Gastrocnemius medialis (tissue), 4 donors: ENCODE measurements around the gene TMEM266.

Experiments used
- POLR2A ChIP-seq, 2 donors: fragments of 450-650 bp; IDR thresholded peaks; one replicate each; pipeline ENCODE4 v1.6.1; 2017; ENCODE audit warnings: antibody characterized with exemption in 2 of 2, mild to moderate bottlenecking in 2 of 2, moderate library complexity in 2 of 2
- TF ChIP-seq, protein P1 (sequence below), 5 experiments: fragments of 450-650 bp in 3 of 5; fragments of 200-600 bp in 2 of 5; sonication (generic) in 2 of 5; IDR thresholded peaks in 4 of 5; conservative IDR thresholded peaks in 1 of 5; 1 replicate in 4 of 5; 2 replicates in 1 of 5; pipeline ENCODE4 v1.5.1; 2016 to 2019; ENCODE audit warnings: antibody characterized with exemption in 5 of 5, mild to moderate bottlenecking in 3 of 5, moderate library complexity in 3 of 5

DNA sequence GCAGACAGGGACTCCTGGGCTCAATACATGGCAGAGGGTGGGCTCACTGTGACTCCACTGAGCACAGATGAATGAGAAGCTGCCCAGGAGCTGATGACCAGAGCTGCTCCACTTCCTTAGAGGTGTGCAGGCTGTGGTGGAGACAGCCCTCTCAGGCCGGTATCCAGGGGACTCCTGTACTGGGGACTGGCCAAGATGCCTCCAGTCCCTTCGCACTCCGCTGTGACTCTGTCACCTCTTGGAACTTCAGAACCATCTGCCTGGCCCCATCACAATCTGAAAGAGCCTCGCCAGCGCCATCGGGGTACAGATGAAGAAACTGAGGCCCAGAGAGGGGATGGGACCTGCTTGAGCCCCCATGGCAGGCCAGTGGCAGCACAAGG, 140.3 kb downstream of the TMEM266 start:
- TF ChIP-seq, protein P1, sequence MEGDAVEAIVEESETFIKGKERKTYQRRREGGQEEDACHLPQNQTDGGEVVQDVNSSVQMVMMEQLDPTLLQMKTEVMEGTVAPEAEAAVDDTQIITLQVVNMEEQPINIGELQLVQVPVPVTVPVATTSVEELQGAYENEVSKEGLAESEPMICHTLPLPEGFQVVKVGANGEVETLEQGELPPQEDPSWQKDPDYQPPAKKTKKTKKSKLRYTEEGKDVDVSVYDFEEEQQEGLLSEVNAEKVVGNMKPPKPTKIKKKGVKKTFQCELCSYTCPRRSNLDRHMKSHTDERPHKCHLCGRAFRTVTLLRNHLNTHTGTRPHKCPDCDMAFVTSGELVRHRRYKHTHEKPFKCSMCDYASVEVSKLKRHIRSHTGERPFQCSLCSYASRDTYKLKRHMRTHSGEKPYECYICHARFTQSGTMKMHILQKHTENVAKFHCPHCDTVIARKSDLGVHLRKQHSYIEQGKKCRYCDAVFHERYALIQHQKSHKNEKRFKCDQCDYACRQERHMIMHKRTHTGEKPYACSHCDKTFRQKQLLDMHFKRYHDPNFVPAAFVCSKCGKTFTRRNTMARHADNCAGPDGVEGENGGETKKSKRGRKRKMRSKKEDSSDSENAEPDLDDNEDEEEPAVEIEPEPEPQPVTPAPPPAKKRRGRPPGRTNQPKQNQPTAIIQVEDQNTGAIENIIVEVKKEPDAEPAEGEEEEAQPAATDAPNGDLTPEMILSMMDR (IDR thresholded peaks at IDR 0.05 in 4 of 5, conservative IDR thresholded peaks at IDR 0.05 in 1 of 5), result no peak
- no peak for TF ChIP-seq POLR2A (IDR thresholded peaks at IDR 0.05)
